Calu3 (cell line): Measurements from ENCODE around the gene C2CD4D. TPM values are rescaled to one million over a fixed set of nuclear protein-coding genes. Genes with fewer than 3 reads are reported as not detected.

Source experiments
- BruUV-seq: library from RNA; stranded (reverse); fragments of 400-500 nt; replicated peaks from 2 replicates; lab custom pipeline; 2021; lab: Mats Ljungman, UMichigan
- CTCF ChIA-PET: fragments of 300-600 bp; sonication (Branson Sonifier 250); formaldehyde crosslinking; loops from one replicate; lab custom pipeline; 2022; ENCODE audit warnings: antibody characterized with exemption; lab: Charles Lee
- DNase-seq: peaks from one replicate; pipeline ENCODE4 v3.0.0; 2022
- H3K27ac Mint-ChIP-seq: one replicate; pipeline ENCODE4 v1.8.0; 2022; ENCODE audit warnings: mixed read lengths; ENCODE audit not compliant: unreplicated experiment
- H3K27me3 Mint-ChIP-seq: one replicate; pipeline ENCODE4 v1.8.0; 2022; ENCODE audit warnings: mixed read lengths; ENCODE audit not compliant: unreplicated experiment
- H3K36me3 Mint-ChIP-seq: one replicate; pipeline ENCODE4 v1.8.0; 2022; ENCODE audit warnings: mild to moderate bottlenecking, moderate library complexity, mixed read lengths; ENCODE audit not compliant: insufficient read depth, unreplicated experiment
- H3K4me1 Mint-ChIP-seq: one replicate; pipeline ENCODE4 v1.8.0; 2022; ENCODE audit warnings: mild to moderate bottlenecking, low read depth, mixed read lengths; ENCODE audit not compliant: unreplicated experiment
- H3K4me3 Mint-ChIP-seq: one replicate; pipeline ENCODE4 v1.8.0; 2022; ENCODE audit warnings: mild to moderate bottlenecking, low read depth, moderate library complexity, mixed read lengths; ENCODE audit not compliant: unreplicated experiment
- H3K9me3 Mint-ChIP-seq: one replicate; pipeline ENCODE4 v1.8.0; 2022; ENCODE audit warnings: low read depth, mixed read lengths; ENCODE audit not compliant: unreplicated experiment
- CTCF ChIP-seq: fragments of 200-600 bp; IDR thresholded peaks from one replicate; pipeline ENCODE4 v1.8.0; 2022; ENCODE audit warnings: antibody characterized with exemption; ENCODE audit not compliant: unreplicated experiment
- intact Hi-C: fragments of 100-400 bp; cut with micrococcal nuclease; formaldehyde crosslinking; loops from one replicate; pipeline ENCODE4 v1.10.0; 2022; ENCODE audit not compliant: unreplicated experiment
- total RNA-seq: library from RNA; stranded (reverse); gene quantifications from 2 replicates; pipeline ENCODE4 v1.2.3, GENCODE V29; 2022

The C2CD4D gene
- total RNA-seq, 1 experiment from 2014 or later: 2.5 TPM

- H3K27ac Mint-ChIP-seq: no peak overlapping the region
- no peak for DNase-seq
- CTCF ChIA-PET: no interaction called here
- H3K36me3 Mint-ChIP-seq: no peaks in the 10 kb centered on the region
- H3K9me3 Mint-ChIP-seq: no peaks in the 10 kb centered on the region
- H3K4me1 Mint-ChIP-seq: peaks cover 11% of the 10 kb centered on the region
- intact Hi-C loops: no loop called here
- no peaks in the 10 kb centered on the region for H3K27me3 Mint-ChIP-seq
- TF ChIP-seq CTCF: no peak
- H3K4me3 Mint-ChIP-seq: no peak overlapping the region
- no TSS peak for BruUV-seq
These were observed 24.8 kb upstream of the C2CD4D start for GRCh38 chr1:151864411-151864810.

GRCh38 chr1:151862604-151863003 is 23.0 kb upstream of the C2CD4D start:
- peaks cover 4% of the 10 kb centered on the region for H3K27me3 Mint-ChIP-seq
- H3K27ac Mint-ChIP-seq: no peak overlapping the region
- CTCF ChIA-PET: no interaction called here
- intact Hi-C loops: no loop called here
- BruUV-seq: no TSS peak
- no peak for TF ChIP-seq CTCF
- peaks cover 5% of the 10 kb centered on the region for H3K4me1 Mint-ChIP-seq
- no peaks in the 10 kb centered on the region for H3K9me3 Mint-ChIP-seq
- no peak for DNase-seq
- no peaks in the 10 kb centered on the region for H3K36me3 Mint-ChIP-seq
- no peak overlapping the region for H3K4me3 Mint-ChIP-seq

- intact Hi-C loops: no loop called here
- no TSS peak for BruUV-seq
- peaks cover 17% of the 10 kb centered on the region for H3K27me3 Mint-ChIP-seq
These were observed 21.0 kb upstream of the C2CD4D start for GRCh38 chr1:151860504-151861187.

GRCh38 chr1:151859891-151860293 is 20.3 kb upstream of the C2CD4D start:
- TF ChIP-seq CTCF: no peak
- H3K27ac Mint-ChIP-seq: no peak overlapping the region
- no peaks in the 10 kb centered on the region for H3K36me3 Mint-ChIP-seq
- no peaks in the 10 kb centered on the region for H3K4me1 Mint-ChIP-seq
- CTCF ChIA-PET: interaction anchor here (1.3 kb wide), 1 partner anchor 12 kb away, joined by 3 read pairs; no protein-coding TSS in a partner anchor
- H3K9me3 Mint-ChIP-seq: no peaks in the 10 kb centered on the region
- no TSS peak for BruUV-seq
- H3K4me3 Mint-ChIP-seq: no peak overlapping the region
- intact Hi-C loops: no loop called here
- no peak for DNase-seq
- H3K27me3 Mint-ChIP-seq: peaks cover 17% of the 10 kb centered on the region

More at GRCh38 chr1:151860504-151861187, 21.0 kb upstream of the C2CD4D start:
- no peak for DNase-seq
- Mint-ChIP-seq H3K4me1 (no peaks in the 10 kb centered on the region), H3K36me3 (no peaks in the 10 kb centered on the region), H3K4me3 (no peak overlapping the region), H3K27ac (no peak overlapping the region), H3K9me3 (no peaks in the 10 kb centered on the region)
- CTCF ChIA-PET: interaction anchor here (1.3 kb wide), 1 partner anchor 11 kb away, joined by 3 read pairs; no protein-coding TSS in a partner anchor
- TF ChIP-seq CTCF: no peak
